Hindlimb muscle (tissue), 1 donor: ENCODE measurements around the gene ARGLU1. TPM values are rescaled to one million over a fixed set of nuclear protein-coding genes. Genes with fewer than 3 reads are reported as not detected.

Source experiments
- DNase-seq: peaks from one replicate; pipeline ENCODE4 v3.0.0-alpha.2; 2013
- polyA plus RNA-seq: library from polyadenylated mRNA; unstranded; fragments of 120-200 nt; gene quantifications from one replicate; pipeline ENCODE4 v1.2.1, GENCODE V29; 2013; ENCODE audit not compliant: insufficient read length

Gene ARGLU1
- polyA plus RNA-seq, 1 donor, result 142 TPM

DNA sequence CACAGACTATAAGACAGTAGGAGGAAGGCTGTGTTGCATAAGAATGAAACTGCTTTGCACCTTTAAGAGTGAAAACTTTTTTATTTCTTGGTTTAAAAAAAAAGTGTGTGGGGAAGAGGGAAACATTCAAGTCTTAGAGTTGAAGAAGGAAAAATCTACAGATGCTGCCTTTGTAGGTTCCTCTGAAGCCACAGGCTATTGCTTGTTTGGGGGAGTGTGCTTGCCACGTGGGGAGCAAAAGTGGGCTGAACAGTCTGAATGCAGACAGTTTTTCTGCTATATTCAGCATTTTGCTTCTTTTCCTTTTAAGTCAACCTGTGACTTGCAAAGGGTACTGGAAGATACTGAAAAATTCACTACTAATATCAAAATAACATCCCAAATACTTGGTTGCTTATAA is 69.4 kb downstream of the ARGLU1 start:
- DNase-seq, result no peak

DNA sequence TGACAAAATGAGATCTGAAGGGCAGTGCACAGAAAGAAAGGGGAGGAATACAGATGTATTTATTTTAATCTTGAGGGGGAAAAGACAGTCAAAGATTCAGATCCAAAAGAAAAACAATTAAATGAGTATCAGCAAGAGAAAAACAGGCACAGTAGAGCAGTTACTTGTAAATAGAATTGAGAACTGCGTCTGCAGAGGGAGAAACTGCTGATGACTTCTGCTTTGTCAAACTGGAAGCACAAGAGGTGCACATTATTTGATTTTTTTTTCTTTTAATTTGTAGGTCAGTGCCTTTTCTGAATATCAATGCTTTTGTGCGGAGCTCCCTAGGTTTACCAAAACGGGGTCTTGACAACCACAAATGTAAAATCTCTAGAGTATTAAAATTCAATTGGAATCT is 69.8 kb downstream of the ARGLU1 start:
- no peak for DNase-seq

DNA sequence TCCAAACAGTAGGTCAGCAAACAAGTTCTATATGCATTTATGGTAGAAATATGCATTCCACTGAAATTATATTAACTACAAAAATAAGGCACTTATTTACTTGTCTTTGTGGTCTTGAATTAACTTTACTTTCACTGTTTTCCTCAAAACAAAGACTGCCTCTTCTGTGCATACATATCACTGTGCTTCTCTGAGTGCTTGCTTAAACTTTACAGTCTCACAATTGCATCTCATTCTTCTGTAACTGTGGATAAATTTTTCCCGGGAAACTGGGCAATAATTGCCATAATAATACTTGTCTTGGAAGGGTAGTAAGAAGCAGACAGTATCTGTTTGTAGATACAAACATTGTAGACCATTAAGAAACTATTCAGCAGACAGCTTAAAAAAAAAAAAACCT is 70.9 kb downstream of the ARGLU1 start:
- DNase-seq, result no peak

DNA sequence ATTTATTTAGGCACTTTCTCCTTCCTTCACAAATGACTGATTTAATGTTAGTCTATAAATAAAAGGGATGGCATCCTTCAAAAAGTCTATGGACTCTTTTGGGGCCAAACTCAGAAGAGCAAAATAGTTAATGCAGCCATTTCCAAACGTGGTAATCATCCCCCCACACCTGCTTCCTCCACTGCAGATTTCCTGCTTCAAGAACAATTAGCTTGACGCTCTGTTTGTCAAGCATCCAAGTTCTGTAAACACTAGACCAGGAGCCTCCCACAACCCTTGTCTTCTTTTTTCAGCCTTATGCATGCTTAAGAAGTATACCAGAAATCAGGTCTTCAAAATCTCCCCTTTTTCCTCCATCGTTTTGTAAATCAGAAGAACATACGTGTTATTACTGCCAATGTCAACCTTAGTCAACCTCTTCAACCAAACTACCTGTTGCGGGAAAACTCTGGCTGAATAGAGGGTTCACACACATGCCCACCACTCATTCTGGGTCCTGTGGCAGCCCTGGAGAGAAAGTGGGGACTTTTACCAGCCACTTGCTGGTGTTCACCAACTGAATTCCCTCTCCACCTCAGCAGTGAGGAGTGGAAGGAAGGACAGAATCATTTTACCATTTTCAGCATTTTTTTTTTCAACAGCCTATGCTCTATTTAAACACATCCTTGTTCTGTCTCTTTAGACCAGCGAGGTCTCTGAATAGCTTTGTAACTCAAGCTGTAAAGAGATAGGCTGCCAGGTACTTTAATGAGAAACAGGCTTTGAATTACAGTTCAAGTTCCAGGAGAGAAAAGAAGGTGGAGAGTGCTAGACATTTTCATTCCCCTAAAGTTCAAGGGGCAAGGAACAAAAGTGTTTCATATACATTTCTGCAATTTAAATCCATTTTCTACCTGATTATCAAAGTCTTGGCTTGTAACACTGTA is 71.6 kb downstream of the ARGLU1 start:
- DNase-seq, result no peak

DNA sequence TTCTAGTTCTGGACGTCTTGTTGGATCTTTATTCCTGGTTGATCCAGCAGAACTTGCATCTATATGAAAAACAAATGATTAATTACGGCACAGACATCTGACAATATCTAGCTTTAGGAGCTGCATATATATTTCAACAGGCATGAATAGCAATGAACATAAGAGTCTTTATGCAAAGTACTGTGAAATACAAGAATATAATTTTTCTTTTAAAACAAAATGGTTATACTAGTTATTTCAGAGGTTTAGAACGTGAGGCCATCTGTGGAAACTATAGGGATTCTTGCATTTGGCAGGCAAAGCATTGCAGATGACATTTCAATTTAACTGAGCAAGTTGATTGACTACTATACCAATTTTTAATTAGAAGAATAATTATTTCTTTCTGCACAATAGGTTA is 73.0 kb downstream of the ARGLU1 start:
- DNase-seq, result no peak

DNA sequence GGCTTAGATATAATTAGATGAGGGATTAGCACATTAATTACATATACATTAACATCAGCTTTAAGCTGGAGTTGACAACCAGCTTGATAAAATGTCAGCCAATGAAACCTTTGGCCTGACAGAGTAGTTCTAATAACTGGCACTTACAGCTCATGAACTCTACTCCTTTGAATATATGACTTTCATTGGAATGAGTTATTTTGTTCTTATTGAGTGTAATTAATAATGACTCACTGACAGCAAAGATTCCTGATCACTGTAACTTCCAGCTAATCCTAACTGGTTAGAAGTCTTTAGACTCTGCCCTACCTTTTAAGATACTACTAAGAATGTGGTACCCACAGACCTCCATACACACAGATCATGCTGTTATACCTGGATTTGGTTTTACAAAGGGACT is 73.4 kb downstream of the ARGLU1 start:
- no peak for DNase-seq

DNA sequence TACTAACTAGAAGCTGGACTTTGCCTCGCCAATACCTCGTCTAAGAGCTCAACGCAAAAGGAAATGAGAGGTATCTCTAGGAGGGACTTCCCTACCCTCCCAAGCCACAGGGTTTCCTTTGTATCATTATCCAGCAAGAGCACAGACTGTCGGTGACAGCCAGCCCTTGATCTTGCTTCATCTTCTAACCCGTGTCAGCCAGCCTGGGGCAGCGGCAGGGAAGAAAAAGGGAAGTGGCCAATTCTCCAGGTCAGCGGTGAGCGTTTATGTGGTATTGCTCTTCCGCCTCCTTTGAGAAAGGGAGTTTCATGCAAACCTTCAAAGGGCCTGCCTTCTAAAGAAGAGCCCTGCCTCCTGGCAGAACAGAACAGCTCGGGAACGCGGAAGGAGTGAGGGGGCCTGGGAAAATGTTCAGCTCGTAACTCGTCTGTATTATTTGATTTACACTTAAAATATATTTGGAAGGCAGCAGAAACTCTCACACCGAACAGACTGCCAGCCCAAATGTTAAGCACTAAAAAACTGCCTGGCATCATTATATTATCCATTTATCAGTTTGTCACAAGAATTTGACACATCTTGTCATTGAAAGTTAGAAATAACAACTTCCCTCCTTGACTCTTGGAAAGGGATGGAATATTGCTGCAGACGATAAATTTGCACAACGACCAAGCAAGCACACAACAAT is 74.3 kb downstream of the ARGLU1 start:
- no peak for DNase-seq

DNA sequence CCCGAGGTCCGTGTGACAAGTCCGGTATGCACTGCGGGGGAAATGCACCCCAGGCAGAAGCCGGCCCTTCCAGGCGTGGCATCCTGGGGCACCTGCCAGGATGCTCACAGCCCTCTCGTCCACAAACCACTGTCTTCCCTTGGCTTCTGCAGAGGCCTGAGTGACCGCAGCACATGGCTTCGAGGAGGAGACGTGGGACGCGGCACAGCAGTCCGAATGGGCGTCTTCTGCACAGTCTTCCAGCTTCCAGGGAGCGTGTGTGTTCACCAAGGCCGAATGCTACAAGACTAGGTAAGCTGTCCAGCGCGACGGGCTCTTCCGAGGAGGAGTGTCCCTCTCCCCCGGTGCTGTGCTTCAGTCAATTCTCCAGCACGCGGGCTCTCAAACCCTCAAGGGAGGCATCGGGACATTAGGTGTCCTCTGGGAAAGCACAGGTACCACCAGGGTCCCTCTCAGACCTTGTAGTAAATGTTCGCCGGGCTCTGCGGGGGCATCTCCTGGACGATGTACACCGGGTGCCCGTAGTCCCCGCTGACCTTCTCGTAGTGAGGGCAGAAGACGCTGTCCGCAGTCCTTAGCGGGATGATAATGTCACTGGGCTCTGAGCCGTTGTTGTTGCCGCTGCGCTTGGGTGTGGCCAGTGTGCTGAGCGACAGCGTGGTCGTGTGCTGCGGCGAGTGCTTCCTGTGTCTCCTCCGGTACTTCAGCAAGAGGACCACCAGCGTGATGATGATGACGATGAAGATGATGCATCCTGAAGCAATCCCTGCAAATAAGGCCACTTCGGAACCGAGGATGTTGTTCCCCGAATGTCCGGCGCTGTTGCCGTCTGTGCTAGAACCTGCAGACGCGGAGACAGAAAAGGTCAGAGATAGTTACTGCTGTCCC is 75.1 kb downstream of the ARGLU1 start:
- no peak for DNase-seq

DNA sequence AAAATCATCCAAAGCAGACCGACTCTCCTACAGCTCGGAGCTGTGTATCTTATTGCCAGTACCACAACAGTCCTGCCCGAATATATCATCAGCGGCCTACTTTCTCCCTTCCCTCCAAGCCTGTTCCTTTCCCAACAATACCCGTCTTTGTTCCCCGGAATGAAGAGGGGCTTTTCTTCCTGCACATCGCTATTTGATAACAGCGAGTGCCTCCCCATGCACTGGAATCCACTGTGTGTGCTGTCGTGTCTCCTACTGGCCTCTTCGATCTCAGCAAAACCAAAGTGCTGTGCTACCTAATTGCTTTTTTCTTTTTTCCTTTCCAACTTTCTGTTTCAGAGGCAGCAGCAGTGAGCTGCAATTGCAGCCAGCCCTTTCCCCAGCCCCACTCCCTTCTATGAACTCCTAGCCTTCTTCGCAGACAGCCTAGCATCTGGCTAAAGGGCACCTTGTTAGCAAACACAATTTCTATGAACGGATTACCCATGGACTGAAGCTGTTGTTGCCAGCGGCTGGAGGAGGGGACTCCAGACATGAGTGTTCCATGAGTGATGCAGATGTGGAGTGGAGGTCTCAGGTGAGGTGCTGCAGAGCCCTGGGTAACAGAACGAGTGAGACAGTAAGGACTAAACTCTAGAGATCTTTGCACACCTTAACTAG is 75.9 kb downstream of the ARGLU1 start:
- no peak for DNase-seq

Other genes with a start within 250 kb of the ARGLU1 start
- 22.6 TPM for gene EFNB2, start 32.5 kb downstream of the ARGLU1 start, polyA plus RNA-seq